ENCODE data around the gene CTSD.

The CTSD gene

GRCh38 chr11:1708716-1709115 lies 55.0 kb downstream of the CTSD start:
- H3K4me3 ChIP-seq (ENCODE audit: extremely low read depth, insufficient read depth, low read length, poor library complexity, severe bottlenecking) = no peak overlapping the region
- no peaks in the 10 kb centered on the region for H3K9me3 ChIP-seq (ENCODE audit: control insufficient read depth, low read length)
- no peaks in the 10 kb centered on the region for H3K36me3 ChIP-seq (ENCODE audit: control insufficient read depth, insufficient read depth, low read length)
- no peak overlapping the region for H3K27ac ChIP-seq (ENCODE audit: low read depth, low read length, severe bottlenecking)
- H3K4me1 ChIP-seq (ENCODE audit: control insufficient read depth, insufficient read depth, low read length, poor library complexity, severe bottlenecking) = no peaks in the 10 kb centered on the region
- WGBS, 2 experiments (ENCODE audit: insufficient coverage in 2 of 2) = 92 to 96% methylated on average over 9 to 10 of the region's 10 CpGs

GRCh38 chr11:1707751-1708150 lies 56.0 kb downstream of the CTSD start:
- Histone ChIP-seq H3K36me3 (ENCODE audit: control insufficient read depth, insufficient read depth, low read length) (no peaks in the 10 kb centered on the region), H3K27ac (ENCODE audit: low read depth, low read length, severe bottlenecking) (no peak overlapping the region), H3K4me3 (ENCODE audit: extremely low read depth, insufficient read depth, low read length, poor library complexity, severe bottlenecking) (no peak overlapping the region), H3K9me3 (ENCODE audit: control insufficient read depth, low read length) (no peaks in the 10 kb centered on the region), H3K4me1 (ENCODE audit: control insufficient read depth, insufficient read depth, low read length, poor library complexity, severe bottlenecking) (no peaks in the 10 kb centered on the region)
- WGBS, 2 experiments (ENCODE audit: insufficient coverage in 2 of 2) = 92% methylated on average over 1 of the region's 4 CpGs

DNA sequence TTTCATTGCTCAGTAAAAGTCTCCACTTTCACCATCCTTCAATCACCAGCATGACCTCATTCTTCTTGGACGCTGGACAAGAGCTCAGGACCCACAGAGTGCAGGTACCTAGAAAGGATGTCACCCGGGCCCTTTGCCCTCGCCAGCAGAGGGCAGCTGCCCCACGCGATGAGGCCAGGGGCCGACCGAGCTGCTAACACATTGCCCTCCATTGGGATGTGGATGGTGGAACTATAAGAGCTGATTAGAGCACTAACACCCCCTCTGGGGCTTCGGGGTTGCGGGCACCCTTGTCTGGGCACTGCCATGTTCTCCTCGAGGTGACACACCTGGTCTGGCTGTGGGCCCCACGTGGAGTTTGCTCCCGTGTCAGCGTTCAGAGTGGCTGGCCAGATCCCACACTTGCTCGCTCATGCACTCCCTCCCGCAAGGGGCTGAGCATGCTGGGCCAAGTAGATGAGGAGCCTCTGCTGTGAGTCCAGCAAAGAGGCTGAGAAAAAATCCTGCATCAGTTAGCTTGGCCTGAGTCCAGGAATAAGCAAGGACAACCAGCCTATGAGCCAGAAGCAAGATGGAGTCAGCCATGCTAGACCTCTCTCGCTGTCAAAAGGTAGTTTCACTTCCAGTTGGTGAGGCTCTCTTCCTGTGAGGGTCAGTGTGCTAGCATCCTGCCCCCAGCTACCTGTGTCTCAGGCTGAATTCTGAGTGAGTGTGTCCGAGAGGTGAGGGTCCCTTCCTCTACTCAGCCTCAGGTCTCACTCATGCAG lies 56.9 kb downstream of the CTSD start:
- no peaks in the 10 kb centered on the region for H3K36me3 ChIP-seq (ENCODE audit: control insufficient read depth, insufficient read depth, low read length)
- no peak overlapping the region for H3K4me3 ChIP-seq (ENCODE audit: extremely low read depth, insufficient read depth, low read length, poor library complexity, severe bottlenecking)
- H3K4me1 ChIP-seq (ENCODE audit: control insufficient read depth, insufficient read depth, low read length, poor library complexity, severe bottlenecking) = no peaks in the 10 kb centered on the region
- WGBS, 2 experiments (ENCODE audit: insufficient coverage in 2 of 2) = 90 to 93% methylated on average over 16 to 17 of the region's 17 CpGs
- no peaks in the 10 kb centered on the region for H3K9me3 ChIP-seq (ENCODE audit: control insufficient read depth, low read length)
- no peak overlapping the region for H3K27ac ChIP-seq (ENCODE audit: low read depth, low read length, severe bottlenecking)

DNA sequence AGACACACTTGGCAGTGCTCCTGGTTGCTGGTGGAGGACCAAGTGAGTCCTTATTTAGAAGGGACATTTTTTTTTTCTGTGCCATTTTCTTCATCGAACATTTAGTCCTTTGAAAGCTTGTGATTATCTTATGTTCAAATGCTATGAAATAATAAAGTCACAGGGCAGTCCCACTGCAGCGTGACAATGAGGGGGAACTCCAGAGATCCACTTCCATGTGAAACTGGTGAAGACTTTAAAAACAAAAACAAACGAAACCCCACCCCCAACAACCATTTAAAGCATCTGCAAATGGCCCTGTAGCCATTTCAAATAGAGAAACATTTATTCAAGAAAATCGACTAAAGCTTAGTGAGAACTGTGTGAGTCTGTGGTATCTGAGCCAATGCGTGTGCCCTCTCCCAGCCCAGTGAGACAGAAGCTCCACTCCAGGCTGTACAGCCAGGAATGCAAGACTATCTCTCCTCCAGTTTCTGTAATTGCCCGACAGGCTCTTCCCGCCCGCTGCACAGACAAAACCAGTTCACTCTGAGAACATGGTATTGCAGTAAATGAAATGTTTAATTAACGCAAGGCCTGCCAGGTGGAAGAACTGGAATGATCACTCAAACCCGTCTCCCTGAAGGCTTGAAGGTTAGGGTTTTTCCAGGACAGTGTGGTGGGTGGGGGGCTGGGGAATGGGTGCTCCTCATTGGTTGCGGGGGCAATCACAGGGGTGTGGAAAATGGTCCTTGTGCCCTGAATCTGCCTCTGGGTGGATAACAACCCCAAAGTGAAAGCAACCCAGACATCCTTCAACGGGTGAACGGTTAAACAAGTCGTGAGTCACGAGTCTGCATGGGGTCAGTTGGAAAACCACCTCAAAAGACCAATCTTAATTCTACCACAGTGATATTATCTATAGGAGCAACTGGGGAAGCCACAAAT lies 58.3 kb downstream of the CTSD start:
- Histone ChIP-seq H3K4me1 (ENCODE audit: control insufficient read depth, insufficient read depth, low read length, poor library complexity, severe bottlenecking) (no peaks in the 10 kb centered on the region), H3K36me3 (ENCODE audit: control insufficient read depth, insufficient read depth, low read length) (no peaks in the 10 kb centered on the region), H3K9me3 (ENCODE audit: control insufficient read depth, low read length) (no peaks in the 10 kb centered on the region), H3K4me3 (ENCODE audit: extremely low read depth, insufficient read depth, low read length, poor library complexity, severe bottlenecking) (no peak overlapping the region), H3K27ac (ENCODE audit: low read depth, low read length, severe bottlenecking) (no peak overlapping the region)
- WGBS, 2 experiments (ENCODE audit: insufficient coverage in 2 of 2) = 90 to 98% methylated on average over 8 to 9 of the region's 15 CpGs

GRCh38 chr11:1703146-1703545 lies 60.6 kb downstream of the CTSD start:
- WGBS, 2 experiments (ENCODE audit: insufficient coverage in 2 of 2) = 80 to 88% methylated on average over 1 to 3 of the region's 6 CpGs
- Histone ChIP-seq H3K4me1 (ENCODE audit: control insufficient read depth, insufficient read depth, low read length, poor library complexity, severe bottlenecking) (no peaks in the 10 kb centered on the region), H3K27ac (ENCODE audit: low read depth, low read length, severe bottlenecking) (no peak overlapping the region), H3K9me3 (ENCODE audit: control insufficient read depth, low read length) (no peaks in the 10 kb centered on the region), H3K36me3 (ENCODE audit: control insufficient read depth, insufficient read depth, low read length) (no peaks in the 10 kb centered on the region), H3K4me3 (ENCODE audit: extremely low read depth, insufficient read depth, low read length, poor library complexity, severe bottlenecking) (no peak overlapping the region)
